Kidney (tissue), 14 donors: ENCODE results near the gene GIMAP2. TPM values are rescaled to one million over a fixed set of nuclear protein-coding genes. Genes with fewer than 3 reads are reported as not detected.
"Not testable (repeated sequence)": the region's sequence is repeated elsewhere in the genome, so short reads cannot be mapped to it uniquely, and the experiment has no call there.

Experiments
- DNase-seq, 5 donors: peaks; one replicate each; pipeline ENCODE4 v3.0.0-alpha.2; 2013 to 2020
- FAIRE-seq: peaks from 2 replicates; lab custom pipeline; 2012; peaks lifted over from hg19 to GRCh38; lab: Jason Lieb, UNC
- H3K27ac ChIP-seq, 2 donors: one replicate each; pipeline ENCODE4 v1.7.0; 2013; ENCODE audit warnings: low read depth in 2 of 2, low read length in 2 of 2, inconsistent platforms in 1 of 2
- H3K27me3 ChIP-seq: one replicate; pipeline ENCODE4 v1.7.1; 2013; ENCODE audit warnings: low read length, inconsistent platforms; ENCODE audit not compliant: control insufficient read depth, insufficient read depth
- H3K36me3 ChIP-seq, 3 donors: one replicate each; pipeline versions ENCODE4 v1.7.0 to v1.7.1; 2013; ENCODE audit warnings: low read length in 3 of 3, control low read depth in 1 of 3, inconsistent platforms in 1 of 3; ENCODE audit not compliant: insufficient read depth in 3 of 3, control insufficient read depth in 2 of 3
- H3K4me1 ChIP-seq, 3 donors: one replicate each; pipeline versions ENCODE4 v1.7.0 to v1.7.1; 2013; ENCODE audit warnings: low read length in 3 of 3, inconsistent platforms in 1 of 3, low read depth in 1 of 3; ENCODE audit not compliant: control insufficient read depth in 2 of 3, insufficient read depth in 2 of 3
- H3K4me3 ChIP-seq, 3 donors: one replicate each; pipeline versions ENCODE4 v1.7.0 to v1.8.1; 2013; ENCODE audit warnings: low read length in 3 of 3, control low read depth in 1 of 3, inconsistent platforms in 1 of 3
- H3K9ac ChIP-seq, 3 donors: one replicate each; pipeline versions ENCODE4 v1.7.0 to v1.7.1; 2013; ENCODE audit warnings: low read length in 3 of 3, control low read depth in 1 of 3, inconsistent platforms in 1 of 3
- H3K9me3 ChIP-seq, 3 donors: one replicate each; pipeline versions ENCODE4 v1.7.0 to v1.7.1; 2013; ENCODE audit warnings: low read length in 3 of 3, control low read depth in 1 of 3, inconsistent platforms in 1 of 3; ENCODE audit not compliant: control insufficient read depth in 2 of 3, insufficient read depth in 1 of 3
- CTCF ChIP-seq: IDR thresholded peaks from 3 replicates; pipeline ENCODE4 v1.5.1; 2012; ENCODE audit warnings: mild to moderate bottlenecking, moderate library complexity, borderline replicate concordance; ENCODE audit not compliant: insufficient read depth; ENCODE audit errors: extremely low read depth
- intact Hi-C: fragments of 100-400 bp; cut with DNase I; formaldehyde crosslinking; loops from one replicate; pipeline ENCODE4 v1.11.1; 2022
- polyA plus RNA-seq: library from polyadenylated mRNA; stranded (reverse); fragments of 350-450 nt; fragmentation: Illumina TruSeq; extraction: RNeasy Lipid Tissue Mini Kit (QIAGEN cat#74804); gene quantifications from one replicate; pipeline ENCODE4 v1.2.3, GENCODE V29; 2014; ENCODE audit warnings: low read depth, low replicate concordance; ENCODE audit not compliant: insufficient read depth
- total RNA-seq: library from RNA; stranded (reverse); fragmentation: NEBNext Ultra II Directional; extraction: Animal tissue kit (Norgen Biotek cat#: 25700); gene quantifications from one replicate; pipeline ENCODE4 v1.2.1, GENCODE V29; 2021
- donor health status: control.
- donor health status: control.
- donor health status: control.
- donor health status: control.
- donor health status: control.
- donor health status: DM: yes; HTN: yes; CAD: no.
- donor health status: Normal renal cell carcinoma (clear cell type).

GIMAP2 gene
- total and polyA plus RNA-seq, 2 donors from 2014 or later: 6.7 to 19.5 TPM

- no peak for FAIRE-seq
- intact Hi-C loops: no loop called here
- Histone ChIP-seq H3K9me3 (no peaks in the 10 kb centered on the region), H3K4me3 (no peak overlapping the region), H3K9ac (no peak overlapping the region), H3K27ac (no peak overlapping the region), H3K4me1 (no peaks in the 10 kb centered on the region), H3K27me3 (no peaks in the 10 kb centered on the region), H3K36me3 (no peaks in the 10 kb centered on the region)
- DNase-seq: no peak
- TF ChIP-seq CTCF: no peak
Measured at GRCh38 chr7:150665896-150666295, 19.6 kb upstream of the GIMAP2 start.

GRCh38 chr7:150666412-150666811, 19.1 kb upstream of the GIMAP2 start:
- H3K9me3 ChIP-seq: no peaks in the 10 kb centered on the region
- no peak for FAIRE-seq
- no peaks in the 10 kb centered on the region for H3K36me3 ChIP-seq
- DNase-seq: no peak
- intact Hi-C loops: no loop called here
- H3K4me1 ChIP-seq: no peaks in the 10 kb centered on the region
- no peaks in the 10 kb centered on the region for H3K27me3 ChIP-seq
- H3K9ac ChIP-seq: no peak overlapping the region
- no peak overlapping the region for H3K4me3 ChIP-seq
- no peak overlapping the region for H3K27ac ChIP-seq
- TF ChIP-seq CTCF: no peak

GRCh38 chr7:150668472-150668911, 17.0 kb upstream of the GIMAP2 start:
- DNase-seq (no peak), FAIRE-seq (no peak)
- Histone ChIP-seq H3K27me3 (no peaks in the 10 kb centered on the region), H3K9me3 (no peaks in the 10 kb centered on the region), H3K9ac (no peak overlapping the region), H3K4me3 (no peak overlapping the region), H3K36me3 (no peaks in the 10 kb centered on the region), H3K4me1 (no peaks in the 10 kb centered on the region), H3K27ac (no peak overlapping the region)
- intact Hi-C loops: no loop called here
- TF ChIP-seq CTCF: no peak

GRCh38 chr7:150668977-150669376, 16.5 kb upstream of the GIMAP2 start:
- no peaks in the 10 kb centered on the region for H3K27me3 ChIP-seq
- no peak overlapping the region for H3K9ac ChIP-seq
- FAIRE-seq: no peak
- intact Hi-C loops: no loop called here
- H3K4me3 ChIP-seq: no peak overlapping the region
- no peaks in the 10 kb centered on the region for H3K4me1 ChIP-seq
- no peaks in the 10 kb centered on the region for H3K36me3 ChIP-seq
- TF ChIP-seq CTCF: no peak
- H3K27ac ChIP-seq: no peak overlapping the region
- no peaks in the 10 kb centered on the region for H3K9me3 ChIP-seq
- no peak for DNase-seq

- FAIRE-seq: not testable (repeated sequence)
Measured at GRCh38 chr7:150671798-150672585, 13.5 kb upstream of the GIMAP2 start.

More at GRCh38 chr7:150671798-150672585, 13.5 kb upstream of the GIMAP2 start:
- H3K4me3 ChIP-seq, H3K9me3 ChIP-seq, H3K4me1 ChIP-seq, intact Hi-C loops, H3K36me3 ChIP-seq, H3K9ac ChIP-seq, H3K27me3 ChIP-seq, DNase-seq, H3K27ac ChIP-seq: not testable (repeated sequence)
